Measurements from ENCODE around the gene ACSS3. TPM values are rescaled to one million over a fixed set of nuclear protein-coding genes. Genes with fewer than 3 reads are reported as not detected.
A peak's percentile ranks its signal among the peaks of the same experiment; 100 is the strongest.

Gene ACSS3
- polyA plus RNA-seq, 4 donors = 18.4 to 22.5 (median 20.2) TPM

DNA sequence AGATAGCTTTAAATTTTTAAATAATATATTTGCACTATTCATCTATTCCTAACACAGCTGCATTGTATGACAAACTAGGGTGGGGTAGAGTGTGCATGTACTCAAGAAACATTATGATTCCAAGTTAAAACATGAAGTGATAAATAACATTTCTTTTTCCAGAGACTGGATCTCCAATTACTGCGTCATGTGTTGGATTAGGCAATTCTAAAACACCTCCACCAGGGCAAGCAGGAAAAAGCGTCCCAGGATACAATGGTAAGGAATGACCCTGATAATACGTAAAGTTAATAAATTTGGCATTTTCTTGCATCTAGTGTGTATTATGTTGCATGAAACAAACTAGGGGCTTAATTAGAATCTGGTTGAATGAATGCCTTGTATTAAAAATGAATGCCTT, 138.9 kb downstream of the ACSS3 start:
- no peak for DNase-seq (ENCODE audit: low read depth in 4 of 4, low spot score in 3 of 4)

GRCh38 chr12:81221681-81222080, 143.8 kb downstream of the ACSS3 start:
- no peak for DNase-seq (ENCODE audit: low read depth in 4 of 4, low spot score in 3 of 4)

- no peak for DNase-seq (ENCODE audit: low read depth in 4 of 4, low spot score in 3 of 4)
Observed at GRCh38 chr12:81222846-81223592, 145.1 kb downstream of the ACSS3 start.

DNA sequence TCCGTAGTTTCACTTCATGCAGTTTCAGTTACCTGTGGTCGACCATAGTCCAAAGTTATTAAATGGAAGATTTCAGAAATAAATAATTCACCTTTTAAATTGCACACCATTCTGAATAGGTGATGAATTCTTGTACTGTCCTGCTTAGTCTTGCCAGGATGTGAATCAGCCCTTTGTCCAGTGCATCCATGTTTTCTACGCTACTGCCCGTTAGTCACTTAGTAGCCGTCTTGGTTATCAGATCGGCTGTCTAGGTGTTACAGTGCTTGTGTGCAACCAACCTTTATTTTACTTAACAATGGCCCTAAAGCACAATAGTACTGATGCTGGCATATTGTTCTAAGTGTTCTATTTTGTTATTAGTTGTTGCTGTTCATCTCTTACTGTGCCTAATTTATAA, 146.7 kb downstream of the ACSS3 start:
- DNase-seq (ENCODE audit: low read depth in 4 of 4, low spot score in 3 of 4) = no peak

DNA sequence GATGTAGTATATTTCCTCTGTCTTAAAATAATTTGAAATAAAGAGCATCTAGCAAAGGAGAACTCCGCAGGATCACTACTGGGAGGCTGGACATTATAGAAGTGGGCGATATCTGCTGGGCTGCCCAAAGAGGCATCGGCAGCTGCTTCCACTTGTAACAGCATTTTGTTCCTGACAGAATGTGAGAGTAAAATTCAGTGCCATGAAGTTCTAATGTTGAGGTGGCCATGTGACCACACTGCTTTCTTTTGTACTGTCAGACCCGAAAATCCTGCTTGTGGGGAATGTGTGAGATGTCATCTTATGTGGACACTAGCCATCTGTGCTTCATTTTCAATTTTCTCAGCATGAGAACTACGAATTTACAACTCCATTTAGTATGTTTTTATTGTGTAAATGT, 151.9 kb downstream of the ACSS3 start:
- DNase-seq (ENCODE audit: low read depth in 4 of 4, low spot score in 3 of 4) = no peak

GRCh38 chr12:81231574-81232368, 153.9 kb downstream of the ACSS3 start:
- no peak for DNase-seq (ENCODE audit: low read depth in 4 of 4, low spot score in 3 of 4)

DNA sequence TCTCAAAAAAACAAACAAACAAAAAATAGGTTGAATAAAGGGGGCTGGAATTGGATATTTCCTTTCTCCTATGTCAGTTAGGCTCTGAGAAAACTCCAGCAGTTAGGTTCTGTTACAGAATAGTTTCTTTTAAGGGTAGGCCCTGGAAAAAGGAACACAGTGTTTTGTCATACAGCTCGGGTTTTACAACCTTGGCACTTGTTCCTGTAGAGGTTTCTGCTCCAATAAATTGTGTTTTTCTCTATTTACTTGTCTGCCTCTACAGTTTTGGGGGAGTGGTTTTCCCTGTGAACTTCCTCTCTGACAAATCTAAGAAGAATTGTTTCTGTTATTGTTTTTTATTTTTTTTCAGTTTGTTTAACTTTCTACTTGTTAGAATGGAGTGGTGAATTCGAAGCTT, 167.6 kb downstream of the ACSS3 start:
- DNase-seq (ENCODE audit: low read depth in 4 of 4, low spot score in 3 of 4) = peak in 3 of 4 donors; percentile 25 to 57 (median 43)

DNA sequence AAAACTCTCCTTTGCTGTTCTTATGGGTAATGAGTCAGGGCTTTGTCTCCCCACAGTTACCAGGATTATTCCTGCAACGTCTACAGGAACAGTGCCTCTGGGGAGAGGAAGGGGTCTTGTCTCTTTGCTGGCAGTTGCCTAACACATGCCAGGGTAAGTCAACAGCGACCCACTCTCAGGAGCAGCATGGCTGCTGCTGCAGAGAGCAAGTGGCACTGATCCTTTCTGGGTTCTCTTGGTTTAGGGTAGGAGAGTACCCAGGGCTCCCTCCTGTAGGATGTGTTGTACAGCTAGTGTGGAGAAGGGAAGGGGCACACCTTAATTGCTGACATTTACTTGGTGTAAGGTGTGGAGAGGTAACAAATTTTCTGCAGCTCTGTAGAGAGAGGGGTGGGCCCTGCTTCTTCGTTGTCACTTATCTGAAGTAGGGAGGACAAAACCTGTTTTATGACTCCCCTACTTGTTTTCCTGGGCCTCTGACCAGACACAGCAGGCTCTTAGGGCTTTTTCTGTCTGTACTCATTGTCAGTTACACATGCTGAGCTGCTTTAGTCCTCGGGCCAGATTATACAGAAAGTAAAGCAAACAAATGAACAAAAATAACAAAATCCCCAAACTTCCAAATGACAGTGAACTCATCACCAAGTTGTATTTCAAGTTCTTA, 168.2 kb downstream of the ACSS3 start:
- DNase-seq (ENCODE audit: low read depth in 4 of 4, low spot score in 3 of 4) = no peak

DNA sequence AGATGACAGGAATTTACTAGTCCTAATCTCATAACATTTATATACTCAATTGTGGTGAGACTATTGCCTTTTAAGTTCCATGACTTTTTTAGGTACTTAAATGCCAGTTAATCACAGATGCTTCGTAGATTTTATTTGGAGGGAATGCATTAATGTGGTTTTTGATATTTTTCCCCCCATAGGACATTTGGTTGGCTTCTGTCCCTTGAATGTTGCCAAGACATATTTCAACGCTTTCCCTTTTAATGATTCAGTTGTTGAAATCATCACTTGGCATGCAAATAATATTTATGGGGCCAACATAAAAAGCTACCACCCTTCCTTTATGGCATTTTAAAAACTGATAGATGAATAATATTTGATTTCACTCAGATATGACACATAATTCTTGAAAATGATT, 172.1 kb downstream of the ACSS3 start:
- DNase-seq (ENCODE audit: low read depth in 4 of 4, low spot score in 3 of 4) = no peak

GRCh38 chr12:81252228-81252627, 174.3 kb downstream of the ACSS3 start:
- no peak for DNase-seq (ENCODE audit: low read depth in 4 of 4, low spot score in 3 of 4)

DNA sequence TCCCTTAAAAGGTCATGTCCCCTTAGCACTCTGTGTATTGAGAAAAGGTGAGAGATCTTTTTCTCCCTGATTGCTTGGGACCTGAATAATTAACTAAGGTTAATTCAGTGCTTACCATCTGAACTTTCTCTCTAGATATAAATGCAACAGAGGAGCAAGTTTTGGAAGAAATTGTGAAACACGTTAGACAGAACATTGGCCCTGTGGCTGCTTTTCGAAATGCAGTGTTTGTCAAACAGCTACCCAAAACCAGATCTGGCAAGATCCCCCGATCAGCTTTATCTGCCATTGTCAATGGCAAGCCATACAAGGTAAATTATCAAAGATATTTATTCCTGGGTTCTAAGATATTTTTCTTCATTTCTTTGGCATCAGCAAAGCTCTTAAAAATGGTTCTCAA, 175.5 kb downstream of the ACSS3 start:
- no peak for DNase-seq (ENCODE audit: low read depth in 4 of 4, low spot score in 3 of 4)

DNA sequence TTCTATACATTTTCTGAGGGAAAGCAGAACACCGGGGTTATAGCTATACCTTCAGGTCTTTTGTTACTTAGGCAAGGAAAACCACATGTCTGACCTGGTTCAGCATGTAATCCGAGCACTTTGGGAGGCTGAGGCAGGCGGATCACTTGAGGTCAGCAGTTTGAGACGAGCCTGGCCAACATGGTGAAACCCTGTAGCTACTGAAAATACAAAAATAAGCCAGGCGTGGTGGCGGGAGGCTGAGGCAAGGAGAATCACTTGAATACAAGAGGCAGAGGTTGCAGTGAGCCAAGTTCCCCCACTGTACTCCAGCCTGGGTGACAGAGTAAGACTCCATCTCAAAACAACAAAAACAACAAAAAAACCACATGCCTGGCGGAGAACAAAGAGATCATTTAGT, 177.6 kb downstream of the ACSS3 start:
- no peak for DNase-seq (ENCODE audit: low read depth in 4 of 4, low spot score in 3 of 4)

- DNase-seq (ENCODE audit: low read depth in 4 of 4, low spot score in 3 of 4) = no peak
Observed at GRCh38 chr12:81255947-81256346, 178.1 kb downstream of the ACSS3 start.

GRCh38 chr12:81257947-81258551, 180.2 kb downstream of the ACSS3 start:
- peak; percentile 35 to 52 (median 48) for DNase-seq (ENCODE audit: low read depth in 4 of 4, low spot score in 3 of 4)

GRCh38 chr12:81259360-81259759, 181.5 kb downstream of the ACSS3 start:
- DNase-seq (ENCODE audit: low read depth in 4 of 4, low spot score in 3 of 4) = no peak

- no peak for DNase-seq (ENCODE audit: low read depth in 4 of 4, low spot score in 3 of 4)
Observed at GRCh38 chr12:81261508-81262207, 183.8 kb downstream of the ACSS3 start.

DNA sequence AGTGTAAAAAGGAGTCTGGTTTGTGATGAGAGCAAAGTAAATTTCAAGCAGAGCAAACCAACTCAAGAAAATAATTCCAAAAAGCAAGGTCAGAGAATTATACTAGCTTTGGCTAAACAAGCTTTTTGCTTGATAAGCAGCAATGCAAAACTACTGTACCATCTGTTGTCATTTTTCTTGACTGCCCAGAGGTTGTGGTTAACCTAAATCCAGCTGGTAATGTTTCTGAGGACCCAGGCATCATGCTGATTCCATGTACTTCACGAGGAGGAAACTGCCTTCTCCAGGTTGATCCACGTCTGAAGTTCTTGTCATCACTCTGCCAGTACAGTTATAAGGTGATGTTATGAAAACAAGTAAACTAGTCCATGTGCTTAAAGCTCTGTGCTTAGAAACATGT, 185.2 kb downstream of the ACSS3 start:
- no peak for DNase-seq (ENCODE audit: low read depth in 4 of 4, low spot score in 3 of 4)

DNA sequence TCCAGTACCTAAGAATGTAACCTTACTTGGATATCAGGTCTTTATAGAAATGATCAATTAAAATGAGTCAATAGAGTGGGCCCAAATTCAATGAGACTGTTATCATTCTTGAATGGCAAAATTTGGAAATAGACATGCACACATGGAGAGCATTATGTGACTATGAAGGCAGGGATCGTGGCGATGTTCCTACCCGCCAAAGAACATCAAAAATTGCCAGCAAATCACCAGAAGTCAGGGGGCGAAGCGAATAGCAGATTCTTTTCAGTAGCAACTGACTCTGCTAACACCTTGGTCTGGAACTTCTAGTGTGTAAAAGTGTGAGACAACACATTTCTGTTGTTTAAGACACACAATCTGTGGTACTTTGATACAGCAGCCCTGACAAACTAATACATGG, 192.5 kb downstream of the ACSS3 start:
- no peak for DNase-seq (ENCODE audit: low read depth in 4 of 4, low spot score in 3 of 4)

GRCh38 chr12:81274637-81275529, 197.0 kb downstream of the ACSS3 start:
- DNase-seq (ENCODE audit: low read depth in 4 of 4, low spot score in 3 of 4) = no peak

All from right renal pelvis (tissue), 4 donors.